Myometrial cell (primary cell): ENCODE data around the gene AMN1. TPM values are rescaled to one million over a fixed set of nuclear protein-coding genes. Genes with fewer than 3 reads are reported as not detected.

Experiments
- total RNA-seq: library from RNA; depleted of rRNA; stranded (reverse); fragments of >200 nt; gene quantifications from 2 replicates; pipeline ENCODE4 v1.2.3, GENCODE V29; 2015

Gene AMN1
- 5.8 and 16.7 TPM in 2 replicates for total RNA-seq

DNA sequence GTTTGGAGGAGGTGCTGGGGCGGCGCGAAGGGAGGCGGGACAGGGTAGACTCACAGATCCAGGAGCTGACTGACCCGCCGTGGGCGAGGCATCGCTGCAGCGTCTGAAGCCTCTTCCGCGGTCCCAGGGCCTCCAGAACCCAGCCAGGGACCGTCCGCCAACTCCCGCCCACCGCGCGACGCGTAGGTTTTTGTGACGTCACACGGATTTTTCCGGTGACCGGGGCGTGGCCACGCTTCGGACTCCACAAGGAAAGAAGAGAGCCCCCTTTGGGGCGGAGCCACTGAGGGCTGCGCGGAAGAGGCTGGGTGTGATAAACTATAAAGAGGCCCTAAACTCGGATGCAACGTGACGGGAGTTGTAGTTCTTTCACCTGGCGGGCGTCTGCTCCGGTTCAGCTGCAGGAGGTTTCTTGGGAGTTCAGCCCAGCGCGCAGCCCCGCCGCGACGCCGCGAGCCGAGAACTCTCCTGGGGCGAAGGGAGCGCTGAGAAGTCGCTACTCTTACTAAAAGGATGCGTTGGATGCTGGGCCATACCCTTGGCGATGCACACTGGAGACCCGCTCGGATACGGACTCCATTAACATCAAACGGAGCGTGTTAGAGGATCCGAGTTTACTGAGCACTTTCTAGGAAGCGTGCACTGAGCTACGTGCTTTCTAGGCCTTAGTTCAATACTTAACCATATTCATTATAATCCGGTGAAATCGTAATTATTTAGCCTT, at the start of gene AMN1:
Gene AMN1 (minus strand): TSS at position 105 of the 724 bp plus-strand sequence. CDS start 13 bp downstream, at position 92.

DNA sequence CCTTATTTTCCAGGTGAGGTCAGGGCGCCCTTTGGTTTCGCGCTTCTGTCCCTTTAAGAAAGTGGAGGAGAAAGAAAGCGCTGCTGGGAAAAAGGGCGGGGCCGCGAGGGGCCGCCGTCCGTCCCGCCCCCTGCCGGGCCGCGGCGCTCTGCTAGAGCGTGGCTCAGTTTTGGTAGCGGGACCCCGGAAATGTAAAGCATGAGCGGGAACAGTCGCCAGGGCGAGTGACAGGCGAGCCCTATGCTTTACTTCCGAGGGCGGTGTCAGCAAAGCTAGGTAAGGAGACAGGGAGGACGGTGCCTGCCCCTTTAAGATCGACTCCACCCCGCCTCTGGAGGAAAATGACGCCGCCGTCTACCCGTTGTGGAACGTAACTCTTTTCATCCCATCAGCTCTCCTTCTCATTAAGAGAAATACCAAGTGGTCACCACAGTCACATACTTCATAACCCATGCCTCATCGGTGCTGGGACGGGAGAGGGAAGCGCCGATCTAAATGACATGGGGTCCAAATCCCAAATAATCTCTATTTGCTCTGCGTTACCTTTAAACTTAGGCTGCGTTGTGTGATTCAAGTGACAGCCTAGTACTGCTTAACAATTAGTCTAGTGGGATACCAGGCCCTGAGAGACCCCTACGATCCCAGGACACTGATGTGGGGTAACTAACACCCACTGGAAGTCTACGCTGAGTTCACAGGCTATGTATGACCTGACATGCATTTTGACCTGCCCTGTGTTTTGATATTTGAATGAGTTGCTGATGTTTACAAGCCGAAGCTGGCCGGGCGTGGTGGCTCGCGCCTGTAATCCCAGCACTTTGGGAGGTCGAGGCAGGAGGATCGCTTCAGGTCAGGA, 69.5 kb downstream of the AMN1 start, which contains the start of gene ETFBKMT:
Gene ETFBKMT (plus strand): TSS at position 602 of the 856 bp plus-strand sequence. CDS start 2,266 bp downstream, outside the sequence.

Other genes starting within 250 kb of the AMN1 start
- gene DENND5B, start 137.9 kb downstream of the AMN1 start, total RNA-seq: 2.0 and 3.7 TPM in 2 replicates
- 1.4 and 2.6 TPM in 2 replicates for gene ETFBKMT, start 69.3 kb downstream of the AMN1 start, total RNA-seq
- gene RESF1, start 230.4 kb upstream of the AMN1 start, total RNA-seq: 17.3 and 51.7 TPM in 2 replicates